IMR-90 (cell line): ENCODE data around the gene CPN2. TPM values are rescaled to one million over a fixed set of nuclear protein-coding genes. Genes with fewer than 3 reads are reported as not detected.

ENCODE experiments used
- ATAC-seq: fragments of 200-7000 bp; cut with Tn5 transposase; 2 replicates; pipeline ENCODE4 v1.9.1; 2020; ENCODE audit warnings: low read depth, mild to moderate bottlenecking, moderate library complexity
- BruUV-seq: library from RNA; stranded (reverse); fragments of 400-500 nt; replicated peaks from 2 replicates; lab custom pipeline; 2021; lab: Mats Ljungman, UMichigan
- CTCF ChIA-PET: fragments of 300-600 bp; formaldehyde crosslinking; extraction: SDS; loops from one replicate; lab custom pipeline; 2021; ENCODE audit warnings: antibody characterized with exemption; lab: Yijun Ruan, JAX
- POLR2A ChIA-PET: fragments of 300-600 bp; sonication (Branson Sonifier 250); formaldehyde crosslinking; loops from one replicate; lab custom pipeline; 2022; ENCODE audit warnings: antibody characterized with exemption; ENCODE audit not compliant: unreplicated experiment; lab: Charles Lee
- DNase-seq: peaks from one replicate; pipeline ENCODE4 v3.0.0; 2013
- H2AFZ ChIP-seq: replicated peaks from 2 replicates; pipeline ENCODE3; 2013; ENCODE audit warnings: low read length, mild to moderate bottlenecking; ENCODE audit not compliant: poor library complexity
- H2AK5ac ChIP-seq: 2 replicates; pipeline ENCODE4 v1.6.1; 2013; ENCODE audit warnings: low read depth, low read length, inconsistent platforms
- H2AK9ac ChIP-seq: replicated peaks from 2 replicates; pipeline ENCODE3; 2013; ENCODE audit warnings: mild to moderate bottlenecking, low read depth, low read length, moderate library complexity; ENCODE audit not compliant: poor library complexity
- H2BK120ac ChIP-seq: 2 replicates; pipeline ENCODE4 v1.6.1; 2013; ENCODE audit warnings: low read depth, low read length, inconsistent platforms
- H2BK15ac ChIP-seq: 3 replicates; pipeline ENCODE4 v1.6.1; 2013; ENCODE audit warnings: low read depth, low read length, inconsistent platforms
- H2BK20ac ChIP-seq: 2 replicates; pipeline ENCODE4 v1.6.1; 2013; ENCODE audit warnings: low read depth, mild to moderate bottlenecking, inconsistent platforms, low read length, moderate library complexity
- H2BK5ac ChIP-seq: 2 replicates; pipeline ENCODE4 v1.6.1; 2013; ENCODE audit warnings: mild to moderate bottlenecking, low read depth, low read length, inconsistent platforms; ENCODE audit not compliant: poor library complexity, severe bottlenecking
- H3K14ac ChIP-seq: replicated peaks from 2 replicates; pipeline ENCODE4 v1.6.1; 2013; ENCODE audit warnings: low read depth, low read length, inconsistent platforms
- H3K18ac ChIP-seq: 2 replicates; pipeline ENCODE4 v1.6.1; 2013; ENCODE audit warnings: low read depth, low read length, control low read depth
- H3K23ac ChIP-seq: 2 replicates; pipeline ENCODE4 v1.6.1; 2013; ENCODE audit warnings: low read depth, low read length, inconsistent platforms
- H3K27ac ChIP-seq: 2 replicates; pipeline ENCODE4 v1.5.1; 2013; ENCODE audit warnings: mild to moderate bottlenecking, control low read depth, low read length; ENCODE audit not compliant: insufficient read depth
- H3K27me3 ChIP-seq: 2 replicates; pipeline ENCODE4 v1.6.1; 2013; ENCODE audit warnings: low read length; ENCODE audit not compliant: control insufficient read depth, insufficient read depth
- H3K36me3 ChIP-seq: 2 replicates; pipeline ENCODE4 v1.6.1; 2013; ENCODE audit warnings: low read length, mixed read lengths; ENCODE audit not compliant: control insufficient read depth, insufficient read depth
- H3K4ac ChIP-seq: 2 replicates; pipeline ENCODE4 v1.6.1; 2013; ENCODE audit warnings: low read depth, low read length, inconsistent platforms
- H3K4me1 ChIP-seq: 2 replicates; pipeline ENCODE4 v1.6.1; 2013; ENCODE audit warnings: low read length, mixed read lengths; ENCODE audit not compliant: control insufficient read depth, insufficient read depth
- H3K4me2 ChIP-seq: 2 replicates; pipeline ENCODE4 v1.6.1; 2013; ENCODE audit warnings: low read depth, mild to moderate bottlenecking, control low read depth, low read length, moderate library complexity
- H3K4me3 ChIP-seq: 2 replicates; pipeline ENCODE4 v1.5.1; 2013; ENCODE audit warnings: low read depth, mild to moderate bottlenecking, control low read depth, low read length, moderate library complexity; ENCODE audit not compliant: insufficient read depth
- H3K56ac ChIP-seq: 2 replicates; pipeline ENCODE4 v1.6.1; 2013; ENCODE audit warnings: low read length, inconsistent platforms; ENCODE audit not compliant: insufficient read depth; ENCODE audit errors: extremely low read depth
- H3K79me1 ChIP-seq, 2 experiments: 2 replicates each; pipeline ENCODE4 v1.6.1; 2013; ENCODE audit warnings: low read length in 2 of 2, inconsistent platforms in 1 of 2, low read depth in 1 of 2
- H3K9ac ChIP-seq: 2 replicates; pipeline ENCODE4 v1.6.1; 2013; ENCODE audit warnings: low read depth, low read length, control low read depth
- H3K9me1 ChIP-seq: 2 replicates; pipeline ENCODE4 v1.6.1; 2013; ENCODE audit warnings: low read length, inconsistent platforms; ENCODE audit not compliant: insufficient read depth
- H3K9me3 ChIP-seq: 2 replicates; pipeline ENCODE4 v1.6.1; 2013; ENCODE audit warnings: low read length; ENCODE audit not compliant: control insufficient read depth, insufficient read depth
- H4K20me1 ChIP-seq: 2 replicates; pipeline ENCODE4 v1.6.1; 2013; ENCODE audit warnings: low read length, inconsistent platforms; ENCODE audit not compliant: insufficient read depth
- H4K5ac ChIP-seq: 2 replicates; pipeline ENCODE4 v1.6.1; 2013; ENCODE audit warnings: mild to moderate bottlenecking, low read depth, low read length, control low read depth
- H4K8ac ChIP-seq, 2 experiments: 2 replicates each; pipeline ENCODE4 v1.6.1; 2013; ENCODE audit warnings: low read depth in 2 of 2, low read length in 2 of 2, control low read depth in 1 of 2, inconsistent platforms in 1 of 2
- H4K91ac ChIP-seq: 2 replicates; pipeline ENCODE4 v1.6.1; 2013; ENCODE audit warnings: low read depth, low read length, inconsistent platforms; ENCODE audit not compliant: insufficient read depth
- CEBPB ChIP-seq: IDR thresholded peaks from 2 replicates; pipeline ENCODE4 v1.6.1; 2012; ENCODE audit warnings: low read depth, low read length, improper control_type of control experiment
- CHD1 ChIP-seq: IDR thresholded peaks from 2 replicates; pipeline ENCODE4 v1.6.1; 2012; ENCODE audit warnings: low read depth, low read length, improper control_type of control experiment
- FOS ChIP-seq: fragments of 150-350 bp; IDR thresholded peaks from 2 replicates; pipeline ENCODE4 v1.6.1; 2016; ENCODE audit warnings: low read depth, low read length
- MAZ ChIP-seq: IDR thresholded peaks from 2 replicates; pipeline ENCODE4 v1.6.1; 2012; ENCODE audit warnings: low read depth, mild to moderate bottlenecking, low read length, improper control_type of control experiment, moderate library complexity, borderline replicate concordance
- MXI1 ChIP-seq: IDR thresholded peaks from 2 replicates; pipeline ENCODE4 v1.6.1; 2012; ENCODE audit warnings: low read depth, mild to moderate bottlenecking, low read length, moderate library complexity, borderline replicate concordance
- NFE2L2 ChIP-seq: fragments of 150-350 bp; IDR thresholded peaks from 2 replicates; pipeline ENCODE4 v1.6.1; 2016; ENCODE audit warnings: low read depth, mild to moderate bottlenecking, low read length
- POLR2A ChIP-seq: IDR thresholded peaks from 2 replicates; pipeline ENCODE4 v1.6.1; 2012; ENCODE audit warnings: mild to moderate bottlenecking, low read depth, low read length
- RAD21 ChIP-seq: IDR thresholded peaks from 2 replicates; pipeline ENCODE4 v1.6.1; 2012; ENCODE audit warnings: low read length, improper control_type of control experiment
- RFX5 ChIP-seq: IDR thresholded peaks from 2 replicates; pipeline ENCODE4 v1.8.0; 2012; ENCODE audit warnings: low read depth, mild to moderate bottlenecking, low read length, moderate library complexity
- SMC3 ChIP-seq: fragments of 150-350 bp; IDR thresholded peaks from 2 replicates; pipeline ENCODE4 v1.6.1; 2016; ENCODE audit warnings: low read depth, mild to moderate bottlenecking, antibody characterized with exemption, low read length, moderate library complexity
- whole genome bisulfite sequencing, 2 experiments: methylation state at CpG; one replicate each; pipeline versions ENCODE4 v1.1.5 to v1.1.7; 2013; ENCODE audit warnings: missing lambda C conversion rate in 2 of 2; ENCODE audit not compliant: insufficient read length in 1 of 2; ENCODE audit errors: extremely low coverage in 2 of 2; 5-methylcytosine and 5-hydroxymethylcytosine counted together
- dilution Hi-C: fragments of 300-500 bp; cut with HindIII; formaldehyde crosslinking; loops from one replicate; pipeline ENCODE4 v1.14.3; 2018; ENCODE audit warnings: low sequenced_read_pairs; ENCODE audit not compliant: unreplicated experiment
- in situ Hi-C: fragments of 300-500 bp; cut with MboI; formaldehyde crosslinking; loops from 3 replicates; pipeline ENCODE4 v1.14.3; 2019; ENCODE audit warnings: low sequenced_read_pairs, inconsistent platforms, mixed read lengths
- intact Hi-C: fragments of 100-400 bp; cut with micrococcal nuclease; formaldehyde crosslinking; loops from 2 replicates; pipeline ENCODE4 v1.10.0; 2022
- polyA plus RNA-seq, 3 experiments: library from polyadenylated mRNA; depleted of rRNA; stranded (reverse); fragments of >200 nt; gene quantifications; 2 replicates each; pipeline ENCODE4 v1.2.3, GENCODE V29; 2012; ENCODE audit warnings: low replicate concordance in 1 of 3
- total RNA-seq: library from RNA; depleted of rRNA; stranded (reverse); fragments of >200 nt; gene quantifications from 2 replicates; pipeline ENCODE4 v1.2.3, GENCODE V29; 2012
- TF ChIP-seq, protein P1 (sequence below): conservative IDR thresholded peaks from 2 replicates; pipeline ENCODE4 v1.5.1; 2012; ENCODE audit warnings: mild to moderate bottlenecking, low read depth, low read length, improper control_type of control experiment
- TF ChIP-seq, protein P2 (sequence below): fragments of 150-350 bp; IDR thresholded peaks from 2 replicates; pipeline ENCODE4 v1.6.1; 2017; ENCODE audit warnings: mild to moderate bottlenecking, antibody characterized with exemption, low read length, low read depth
- TF ChIP-seq, protein P3 (sequence below): fragments of 150-350 bp; IDR thresholded peaks from 2 replicates; pipeline ENCODE4 v1.6.1; 2016; ENCODE audit warnings: low read depth, mild to moderate bottlenecking, low read length, moderate library complexity, borderline replicate concordance

The CPN2 gene
- total and polyA plus RNA-seq, 2 of the 4 experiments (the other 2 are of a cell fraction): 0.07 TPM; not detected in 1

DNA sequence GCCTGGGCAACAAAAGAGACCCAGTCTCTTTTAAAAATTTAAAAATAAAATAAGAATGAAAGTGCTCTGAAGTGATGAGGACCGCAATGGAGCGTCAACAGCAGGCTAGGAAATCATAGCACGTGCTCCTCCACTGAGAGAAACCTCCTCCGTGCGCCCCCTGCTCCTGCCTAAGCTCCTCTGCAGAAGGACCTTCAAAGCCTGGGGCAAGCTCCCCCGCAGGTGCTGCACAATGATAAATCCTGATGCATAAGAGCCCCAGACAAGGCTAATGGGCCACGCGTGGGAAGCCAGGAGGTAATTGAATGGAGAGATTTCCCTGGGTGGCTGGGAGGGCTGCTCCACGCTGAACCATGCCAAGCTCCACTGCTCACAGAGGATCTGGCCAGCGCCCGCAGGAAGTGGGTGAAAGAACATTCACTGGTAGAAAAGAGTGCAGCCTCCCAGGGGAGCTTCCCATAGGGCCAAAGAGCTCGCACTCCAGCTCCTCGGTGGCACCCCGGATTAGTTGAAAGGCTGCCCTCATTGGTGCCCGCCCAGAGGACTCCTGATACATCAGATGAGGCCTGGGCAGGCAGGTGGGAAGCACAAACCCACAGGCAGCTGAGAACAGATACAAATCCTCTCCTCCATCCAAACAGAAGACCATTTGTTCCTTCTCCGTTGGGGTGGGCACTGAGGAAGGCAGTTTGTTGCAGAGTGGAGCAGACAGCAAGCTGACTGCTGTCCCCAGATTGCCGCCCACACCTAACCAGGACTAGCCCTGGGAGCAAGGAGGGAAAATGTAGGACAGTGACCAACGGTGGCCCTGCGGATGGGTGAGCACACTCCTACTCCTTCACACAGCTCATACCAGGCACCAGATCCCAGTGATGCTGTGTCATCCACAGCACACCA lies 52.5 kb downstream of the CPN2 start:
- Histone ChIP-seq H4K5ac (no peak overlapping the region), H2BK20ac (no peak overlapping the region), H2AK5ac (no peak overlapping the region), H3K9me3 (no peaks in the 10 kb centered on the region), H2BK15ac (no peak overlapping the region), H4K20me1 (no peaks in the 10 kb centered on the region), H4K8ac (no peak overlapping the region), H3K9me1 (no peaks in the 10 kb centered on the region), H3K9ac (no peak overlapping the region), H3K36me3 (no peaks in the 10 kb centered on the region), H2AK9ac (no peak overlapping the region), H3K4me2 (no peak overlapping the region), H3K14ac (no peak overlapping the region), H3K4ac (no peak overlapping the region), H3K4me1 (no peaks in the 10 kb centered on the region; the same call in 1 of the 2 replicates), H3K23ac (no peak overlapping the region), H2BK5ac (no peak overlapping the region), H2BK120ac (no peak overlapping the region), H4K91ac (no peak overlapping the region), H2AFZ (no peak overlapping the region), H3K27me3 (peaks cover 27% of the 10 kb centered on the region), H3K79me1 (no peaks in the 10 kb centered on the region), H3K18ac (no peak overlapping the region), H3K27ac (no peak overlapping the region), H3K56ac (no peak overlapping the region), H3K4me3 (no peak overlapping the region)
- ChIA-PET CTCF (interaction anchor here (1.2 to 1.6 kb wide), 2 partner anchors 9 to 17 kb away, joined by 3 to 5 read pairs; no protein-coding TSS in a partner anchor), POLR2A (no interaction called here)
- WGBS, 2 experiments: 95% methylated on average over 8 of the region's 19 CpGs; no CpG with 5 or more reads in 1 of the 2 experiments
- DNase-seq (no peak), ATAC-seq (no peak)
- intact Hi-C loops (no loop called here), dilution Hi-C loops (no loop called here), in situ Hi-C loops (no loop called here)
- TF ChIP-seq CEBPB: no peak
- TF ChIP-seq FOS: no peak
- TF ChIP-seq, protein P1, sequence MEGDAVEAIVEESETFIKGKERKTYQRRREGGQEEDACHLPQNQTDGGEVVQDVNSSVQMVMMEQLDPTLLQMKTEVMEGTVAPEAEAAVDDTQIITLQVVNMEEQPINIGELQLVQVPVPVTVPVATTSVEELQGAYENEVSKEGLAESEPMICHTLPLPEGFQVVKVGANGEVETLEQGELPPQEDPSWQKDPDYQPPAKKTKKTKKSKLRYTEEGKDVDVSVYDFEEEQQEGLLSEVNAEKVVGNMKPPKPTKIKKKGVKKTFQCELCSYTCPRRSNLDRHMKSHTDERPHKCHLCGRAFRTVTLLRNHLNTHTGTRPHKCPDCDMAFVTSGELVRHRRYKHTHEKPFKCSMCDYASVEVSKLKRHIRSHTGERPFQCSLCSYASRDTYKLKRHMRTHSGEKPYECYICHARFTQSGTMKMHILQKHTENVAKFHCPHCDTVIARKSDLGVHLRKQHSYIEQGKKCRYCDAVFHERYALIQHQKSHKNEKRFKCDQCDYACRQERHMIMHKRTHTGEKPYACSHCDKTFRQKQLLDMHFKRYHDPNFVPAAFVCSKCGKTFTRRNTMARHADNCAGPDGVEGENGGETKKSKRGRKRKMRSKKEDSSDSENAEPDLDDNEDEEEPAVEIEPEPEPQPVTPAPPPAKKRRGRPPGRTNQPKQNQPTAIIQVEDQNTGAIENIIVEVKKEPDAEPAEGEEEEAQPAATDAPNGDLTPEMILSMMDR: no peak
- TF ChIP-seq CHD1: no peak
- no peak for TF ChIP-seq MAZ
- no peak for TF ChIP-seq POLR2A
- TF ChIP-seq, protein P2, sequence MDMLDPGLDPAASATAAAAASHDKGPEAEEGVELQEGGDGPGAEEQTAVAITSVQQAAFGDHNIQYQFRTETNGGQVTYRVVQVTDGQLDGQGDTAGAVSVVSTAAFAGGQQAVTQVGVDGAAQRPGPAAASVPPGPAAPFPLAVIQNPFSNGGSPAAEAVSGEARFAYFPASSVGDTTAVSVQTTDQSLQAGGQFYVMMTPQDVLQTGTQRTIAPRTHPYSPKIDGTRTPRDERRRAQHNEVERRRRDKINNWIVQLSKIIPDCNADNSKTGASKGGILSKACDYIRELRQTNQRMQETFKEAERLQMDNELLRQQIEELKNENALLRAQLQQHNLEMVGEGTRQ: no peak
- TF ChIP-seq MXI1: no peak
- TF ChIP-seq SMC3: no peak
- no peak for TF ChIP-seq NFE2L2
- TF ChIP-seq, protein P3, sequence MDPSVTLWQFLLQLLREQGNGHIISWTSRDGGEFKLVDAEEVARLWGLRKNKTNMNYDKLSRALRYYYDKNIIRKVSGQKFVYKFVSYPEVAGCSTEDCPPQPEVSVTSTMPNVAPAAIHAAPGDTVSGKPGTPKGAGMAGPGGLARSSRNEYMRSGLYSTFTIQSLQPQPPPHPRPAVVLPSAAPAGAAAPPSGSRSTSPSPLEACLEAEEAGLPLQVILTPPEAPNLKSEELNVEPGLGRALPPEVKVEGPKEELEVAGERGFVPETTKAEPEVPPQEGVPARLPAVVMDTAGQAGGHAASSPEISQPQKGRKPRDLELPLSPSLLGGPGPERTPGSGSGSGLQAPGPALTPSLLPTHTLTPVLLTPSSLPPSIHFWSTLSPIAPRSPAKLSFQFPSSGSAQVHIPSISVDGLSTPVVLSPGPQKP: no peak
- TF ChIP-seq RFX5: no peak
- no peak for TF ChIP-seq RAD21
- BruUV-seq: no TSS peak
